Adipocyte (in vitro differentiated cells): ENCODE results near the gene SSNA1.

ENCODE experiments used
- DNase-seq: peaks from one replicate; pipeline ENCODE4 v3.0.0-alpha.2; 2015; ENCODE audit warnings: low read depth
- H3K27me3 ChIP-seq: replicated peaks from 2 replicates; pipeline ENCODE4 v1.7.0; 2013; ENCODE audit warnings: mild to moderate bottlenecking, low read length, moderate library complexity; ENCODE audit not compliant: control insufficient read depth, insufficient read depth
- H3K36me3 ChIP-seq: 2 replicates; pipeline ENCODE4 v1.7.0; 2013; ENCODE audit warnings: low read length, mild to moderate bottlenecking, moderate library complexity; ENCODE audit not compliant: control insufficient read depth, insufficient read depth, severe bottlenecking
- H3K4me1 ChIP-seq: 2 replicates; pipeline ENCODE4 v1.7.0; 2013; ENCODE audit warnings: mild to moderate bottlenecking, low read length, moderate library complexity; ENCODE audit not compliant: control insufficient read depth, insufficient read depth
- H3K4me3 ChIP-seq: 2 replicates; pipeline ENCODE4 v1.7.0; 2013; ENCODE audit warnings: mild to moderate bottlenecking, low read length, moderate library complexity
- H3K9ac ChIP-seq: 2 replicates; pipeline ENCODE4 v1.7.0; 2013; ENCODE audit warnings: mild to moderate bottlenecking, low read length, moderate library complexity
- H3K9me3 ChIP-seq: 2 replicates; pipeline ENCODE4 v1.7.0; 2013; ENCODE audit warnings: mild to moderate bottlenecking, low read length, moderate library complexity; ENCODE audit not compliant: control insufficient read depth

The SSNA1 gene

GRCh38 chr9:137147091-137147792, 41.2 kb upstream of the SSNA1 start:
- Histone ChIP-seq H3K4me1 (no peaks in the 10 kb centered on the region), H3K27me3 (peaks cover 26% of the 10 kb centered on the region), H3K4me3 (no peak overlapping the region), H3K36me3 (no peaks in the 10 kb centered on the region), H3K9ac (no peak overlapping the region), H3K9me3 (no peaks in the 10 kb centered on the region)
- DNase-seq = no peak

- H3K9ac ChIP-seq = no peak overlapping the region
- H3K36me3 ChIP-seq = no peaks in the 10 kb centered on the region
- peaks cover 21% of the 10 kb centered on the region for H3K27me3 ChIP-seq
- H3K4me3 ChIP-seq = no peak overlapping the region
- no peaks in the 10 kb centered on the region for H3K4me1 ChIP-seq
- DNase-seq = no peak
- H3K9me3 ChIP-seq = no peaks in the 10 kb centered on the region
Observed at GRCh38 chr9:137147793-137148160, 40.7 kb upstream of the SSNA1 start.

GRCh38 chr9:137148242-137148641, 40.2 kb upstream of the SSNA1 start:
- no peak overlapping the region for H3K9ac ChIP-seq
- H3K9me3 ChIP-seq = no peaks in the 10 kb centered on the region
- no peak overlapping the region for H3K4me3 ChIP-seq
- DNase-seq = no peak
- no peaks in the 10 kb centered on the region for H3K4me1 ChIP-seq
- H3K27me3 ChIP-seq = peaks cover 19% of the 10 kb centered on the region
- no peaks in the 10 kb centered on the region for H3K36me3 ChIP-seq

DNA sequence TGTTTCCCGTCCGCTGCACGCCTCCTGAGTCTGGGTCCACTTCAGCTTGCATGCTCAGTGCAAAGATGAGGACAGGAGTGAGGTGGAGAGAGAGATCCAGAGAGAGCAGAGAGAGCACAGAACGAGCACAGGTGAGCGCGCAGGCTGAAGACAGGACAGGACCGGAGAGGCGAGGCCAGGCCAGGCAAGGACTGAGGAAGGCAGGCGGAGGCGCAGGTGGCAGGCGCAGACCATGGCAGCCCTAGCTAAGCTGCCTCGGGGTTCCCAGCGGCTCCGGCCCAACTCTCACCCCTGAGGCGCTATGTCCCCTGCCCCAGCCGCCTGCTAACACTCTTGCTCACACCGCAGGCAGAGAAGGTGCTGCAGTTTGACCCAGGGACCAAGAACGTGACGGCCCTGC, 39.8 kb upstream of the SSNA1 start:
- DNase-seq = no peak
- peaks cover 15% of the 10 kb centered on the region for H3K27me3 ChIP-seq
- H3K9me3 ChIP-seq = no peaks in the 10 kb centered on the region
- no peak overlapping the region for H3K9ac ChIP-seq
- H3K4me3 ChIP-seq = no peak overlapping the region
- H3K4me1 ChIP-seq = no peaks in the 10 kb centered on the region
- no peaks in the 10 kb centered on the region for H3K36me3 ChIP-seq

DNA sequence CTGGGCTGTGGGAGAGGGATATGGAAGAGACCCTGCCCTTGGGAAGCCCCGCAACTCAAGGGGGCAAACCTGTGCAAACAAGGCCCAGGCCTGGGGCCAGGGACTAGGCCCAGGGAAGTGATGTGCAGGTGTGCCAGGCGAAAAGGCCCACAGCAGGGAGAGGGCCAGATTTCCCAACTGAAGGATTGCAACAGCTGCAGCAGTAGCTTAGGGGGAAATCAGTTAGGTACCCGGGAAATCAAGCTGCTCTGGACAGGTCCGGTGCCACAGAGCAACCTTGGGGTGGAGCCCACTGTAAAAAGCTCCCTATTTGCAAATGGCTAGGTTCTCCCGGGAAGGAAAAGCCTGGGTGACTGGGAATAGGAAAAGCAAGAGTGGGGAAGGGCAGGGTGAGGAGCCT, 39.1 kb upstream of the SSNA1 start:
- no peaks in the 10 kb centered on the region for H3K4me1 ChIP-seq
- no peak for DNase-seq
- H3K4me3 ChIP-seq = no peak overlapping the region
- H3K9ac ChIP-seq = no peak overlapping the region
- H3K36me3 ChIP-seq = no peaks in the 10 kb centered on the region
- no peaks in the 10 kb centered on the region for H3K9me3 ChIP-seq
- H3K27me3 ChIP-seq = peaks cover 14% of the 10 kb centered on the region

DNA sequence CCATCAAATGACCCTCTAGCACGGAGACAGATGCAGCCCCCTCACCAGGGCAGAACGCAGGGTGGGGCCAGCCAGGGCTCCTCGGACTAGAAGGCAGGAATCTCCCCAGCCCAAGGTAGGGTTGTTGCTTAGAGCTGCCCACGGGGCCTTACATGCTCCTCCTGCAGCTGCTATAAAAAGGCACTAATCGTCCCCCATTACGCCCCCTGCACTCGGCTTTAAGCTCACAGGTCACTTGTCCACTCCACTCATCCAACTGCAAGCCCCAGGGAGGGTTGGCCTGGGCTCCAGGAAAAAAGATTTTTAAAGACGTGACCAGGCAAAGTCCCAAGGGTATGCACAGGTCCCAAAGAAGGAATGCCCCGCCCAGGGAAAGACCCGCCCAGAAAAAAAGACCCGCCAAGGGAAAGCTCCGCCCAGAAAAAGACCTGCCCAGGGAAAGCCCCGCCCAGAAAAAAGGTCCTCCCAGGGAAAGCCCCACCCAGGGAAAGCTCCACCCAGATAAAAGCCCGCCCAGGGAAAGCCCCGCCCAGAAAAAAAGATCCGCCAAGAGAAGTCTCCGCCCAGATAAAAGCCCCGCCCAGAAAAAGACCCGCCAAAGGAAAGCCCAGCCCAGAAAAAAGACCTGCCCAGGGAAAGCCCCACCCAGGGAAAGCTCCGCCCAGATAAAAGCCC, 38.4 kb upstream of the SSNA1 start:
- Histone ChIP-seq H3K4me3 (no peak overlapping the region), H3K36me3 (no peaks in the 10 kb centered on the region), H3K27me3 (peaks cover 15% of the 10 kb centered on the region), H3K4me1 (no peaks in the 10 kb centered on the region), H3K9me3 (no peaks in the 10 kb centered on the region), H3K9ac (no peak overlapping the region)
- no peak for DNase-seq

DNA sequence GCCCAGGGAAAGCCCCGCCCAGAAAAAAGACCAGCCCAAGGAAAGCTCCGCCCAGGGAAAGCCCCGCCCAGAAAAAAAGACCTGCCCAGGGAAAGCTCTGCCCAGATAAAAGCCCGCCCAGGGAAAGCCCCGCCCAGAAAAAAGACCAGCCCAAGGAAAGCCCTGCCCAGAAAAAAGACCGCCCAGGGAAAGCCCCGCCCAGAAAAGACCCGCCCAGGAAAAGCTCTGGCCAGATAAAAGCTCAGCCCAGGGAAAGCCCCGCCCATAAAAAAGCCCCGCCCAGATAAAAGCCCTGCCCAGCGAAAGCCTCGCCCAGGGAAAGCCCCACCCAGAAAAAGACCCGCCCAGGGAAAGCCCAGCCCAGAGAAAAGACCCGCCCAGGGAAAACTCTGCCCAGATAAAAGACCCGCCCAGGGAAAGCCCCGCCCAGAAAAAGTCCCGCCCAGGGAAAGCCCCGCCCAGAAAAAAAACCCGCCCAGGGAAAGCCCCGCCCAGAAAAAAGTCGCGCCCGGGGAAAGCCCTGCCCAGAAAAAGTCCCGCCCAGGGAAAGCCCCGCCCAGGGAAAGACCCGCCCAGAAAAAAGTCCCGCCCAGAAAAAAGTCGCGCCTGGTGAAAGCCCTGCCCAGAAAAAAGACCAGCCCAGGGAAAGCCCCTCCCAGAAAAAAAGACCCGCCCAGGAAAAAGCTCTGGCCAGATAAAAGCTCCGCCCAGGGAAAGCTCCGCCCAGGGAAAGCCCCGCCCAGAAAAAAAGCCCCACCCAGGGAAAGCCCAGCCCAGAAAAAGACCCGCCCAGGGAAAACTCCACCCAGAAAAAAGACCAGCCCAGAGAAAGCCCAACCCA, 37.6 kb upstream of the SSNA1 start:
- Histone ChIP-seq H3K4me3 (no peak overlapping the region), H3K9me3 (no peaks in the 10 kb centered on the region), H3K27me3 (peaks cover 23% of the 10 kb centered on the region), H3K4me1 (no peaks in the 10 kb centered on the region), H3K9ac (no peak overlapping the region), H3K36me3 (no peaks in the 10 kb centered on the region)
- peak; percentile 33 for DNase-seq

DNA sequence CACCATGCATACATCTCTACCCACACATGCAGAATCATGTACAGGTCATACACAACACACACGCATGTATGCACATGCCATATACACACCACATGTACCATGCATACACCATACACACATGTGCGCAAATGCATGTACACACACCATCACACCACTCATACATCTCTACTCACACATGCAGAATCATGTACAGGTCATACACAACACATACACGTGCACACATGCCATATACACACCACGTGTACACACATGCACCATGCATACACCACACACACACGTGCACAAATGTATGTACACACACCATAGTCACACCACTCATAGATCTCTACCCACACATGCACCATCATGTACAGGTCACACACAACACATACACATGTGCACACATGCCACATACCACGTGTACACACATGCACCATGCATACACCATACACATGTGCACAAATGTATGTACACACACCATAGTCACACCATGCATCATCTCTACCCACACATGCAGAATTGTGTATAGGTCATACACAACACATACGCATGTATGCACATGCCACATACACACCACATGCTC, 35.6 kb upstream of the SSNA1 start:
- Histone ChIP-seq H3K9me3 (no peaks in the 10 kb centered on the region), H3K9ac (no peak overlapping the region), H3K27me3 (peaks cover 29% of the 10 kb centered on the region), H3K4me3 (no peak overlapping the region), H3K4me1 (no peaks in the 10 kb centered on the region), H3K36me3 (no peaks in the 10 kb centered on the region)
- DNase-seq = no peak

DNA sequence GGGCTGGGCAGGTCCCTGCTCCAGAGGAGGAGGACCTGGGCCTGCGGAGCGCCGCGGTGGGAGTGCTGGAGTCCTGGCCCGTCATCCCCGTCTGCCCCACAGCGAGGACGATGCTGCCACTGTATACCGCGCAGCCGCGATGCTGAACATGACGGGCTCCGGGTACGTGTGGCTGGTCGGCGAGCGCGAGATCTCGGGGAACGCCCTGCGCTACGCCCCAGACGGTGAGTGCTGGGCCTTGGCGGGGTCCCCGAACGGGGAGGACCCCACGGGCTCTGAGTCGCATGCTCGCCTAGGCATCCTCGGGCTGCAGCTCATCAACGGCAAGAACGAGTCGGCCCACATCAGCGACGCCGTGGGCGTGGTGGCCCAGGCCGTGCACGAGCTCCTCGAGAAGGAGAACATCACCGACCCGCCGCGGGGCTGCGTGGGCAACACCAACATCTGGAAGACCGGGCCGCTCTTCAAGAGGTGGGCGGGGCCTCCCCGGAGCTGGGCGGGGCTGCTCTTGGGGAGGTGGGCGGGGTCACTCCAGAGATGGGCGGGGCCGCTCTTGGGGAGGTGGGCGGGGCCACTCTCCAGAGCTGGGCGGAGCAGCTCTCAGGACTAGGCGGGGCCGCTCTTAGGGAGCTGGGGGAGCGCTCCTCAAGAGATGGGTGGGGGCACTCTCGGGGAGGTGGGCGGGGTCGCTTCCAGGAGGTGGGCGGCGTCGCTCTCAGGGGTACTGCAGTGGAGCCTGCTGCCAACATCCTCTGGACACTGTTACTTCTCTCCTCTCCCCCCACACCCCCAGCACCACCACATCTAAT, 31.7 kb upstream of the SSNA1 start:
- peak overlapping the region; percentile 38 for H3K4me3 ChIP-seq
- H3K27me3 ChIP-seq = peaks cover 45% of the 10 kb centered on the region
- peak; percentile 64 for DNase-seq
- H3K36me3 ChIP-seq = no peaks in the 10 kb centered on the region
- no peak overlapping the region for H3K9ac ChIP-seq
- H3K4me1 ChIP-seq = no peaks in the 10 kb centered on the region
- H3K9me3 ChIP-seq = no peaks in the 10 kb centered on the region

GRCh38 chr9:137157618-137158415, 30.7 kb upstream of the SSNA1 start:
- DNase-seq = no peak
- peaks cover 47% of the 10 kb centered on the region for H3K27me3 ChIP-seq

More at GRCh38 chr9:137157618-137158415, 30.7 kb upstream of the SSNA1 start:
- H3K4me3 ChIP-seq = no peak overlapping the region
- H3K36me3 ChIP-seq = no peaks in the 10 kb centered on the region
- no peak overlapping the region for H3K9ac ChIP-seq
- no peaks in the 10 kb centered on the region for H3K4me1 ChIP-seq
- no peaks in the 10 kb centered on the region for H3K9me3 ChIP-seq
